Stimulated activated naive B cell treated with anti-CD40 and anti-IgM and Interleukin-4, amounts not matched to agents 10 μg/mL and 1 μg/mL and 100 μg/mL, for 72 hours (primary cell): ENCODE measurements around the gene KIF20B.
"Not testable (repeated sequence)": the region's sequence is repeated elsewhere in the genome, so short reads cannot be mapped to it uniquely, and the experiment has no call there.

Experiments
- ATAC-seq, 2 donors: fragments of 150-1000 bp; cut with Tn5 transposase; replicated peaks; 2 replicates each; pipeline ENCODE4 v1.10.0; 2021; ENCODE audit warnings: moderate library complexity in 1 of 2
- DNase-seq: peaks from one replicate; pipeline ENCODE4 v3.0.0; 2021
- H3K27ac Mint-ChIP-seq: one replicate; pipeline ENCODE4 v1.8.0; 2022; ENCODE audit warnings: mild to moderate bottlenecking, mixed read lengths
- H3K27me3 Mint-ChIP-seq, 2 donors: one replicate each; pipeline ENCODE4 v1.8.0; 2022; ENCODE audit warnings: mixed read lengths in 2 of 2
- H3K36me3 Mint-ChIP-seq, 2 donors: one replicate each; pipeline ENCODE4 v1.8.0; 2022; ENCODE audit warnings: mixed read lengths in 2 of 2, mild to moderate bottlenecking in 1 of 2
- H3K4me1 Mint-ChIP-seq, 2 donors: one replicate each; pipeline ENCODE4 v1.8.0; 2022; ENCODE audit warnings: mixed read lengths in 2 of 2, mild to moderate bottlenecking in 1 of 2
- H3K4me3 Mint-ChIP-seq, 2 donors: one replicate each; pipeline ENCODE4 v1.8.0; 2022; ENCODE audit warnings: mild to moderate bottlenecking in 2 of 2, mixed read lengths in 2 of 2, moderate library complexity in 1 of 2
- H3K9me3 Mint-ChIP-seq, 2 donors: one replicate each; pipeline ENCODE4 v1.8.0; 2022; ENCODE audit warnings: mixed read lengths in 2 of 2, mild to moderate bottlenecking in 1 of 2

Gene KIF20B

DNA sequence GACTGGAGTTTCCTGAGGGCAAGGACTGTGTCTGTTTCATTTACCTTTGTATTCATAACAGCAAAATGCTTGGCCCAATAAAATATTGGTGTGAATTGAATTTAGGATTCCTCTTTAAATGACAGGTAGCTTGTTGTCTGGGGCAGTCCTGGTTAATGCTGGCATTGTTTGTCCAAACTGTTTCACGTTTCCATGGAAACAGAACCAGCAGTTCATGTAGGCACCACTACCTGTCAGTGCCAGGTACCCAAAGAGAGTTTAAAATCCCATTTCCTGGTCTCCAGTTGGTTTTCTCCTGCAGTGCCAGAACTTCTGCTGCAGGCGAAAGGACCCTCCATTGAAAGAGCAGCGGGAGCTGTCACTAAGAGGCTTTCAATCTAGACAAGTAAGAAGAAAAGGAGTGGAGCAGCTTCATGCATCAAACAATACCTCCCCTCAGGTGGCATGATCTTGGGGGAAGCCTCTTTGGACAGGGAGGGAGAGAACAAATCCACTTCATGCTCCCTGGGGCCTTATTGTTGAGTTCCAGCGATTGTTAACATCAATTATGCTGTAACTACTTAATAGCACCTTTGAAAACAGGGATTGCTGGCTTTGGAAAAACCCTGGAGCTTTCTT is 109.6 kb downstream of the KIF20B start:
- H3K4me1 Mint-ChIP-seq, result peaks cover 4 to 7% of the 10 kb centered on the region in 2 donors
- ATAC-seq, result no peak
- no peak overlapping the region for H3K27ac Mint-ChIP-seq

DNA sequence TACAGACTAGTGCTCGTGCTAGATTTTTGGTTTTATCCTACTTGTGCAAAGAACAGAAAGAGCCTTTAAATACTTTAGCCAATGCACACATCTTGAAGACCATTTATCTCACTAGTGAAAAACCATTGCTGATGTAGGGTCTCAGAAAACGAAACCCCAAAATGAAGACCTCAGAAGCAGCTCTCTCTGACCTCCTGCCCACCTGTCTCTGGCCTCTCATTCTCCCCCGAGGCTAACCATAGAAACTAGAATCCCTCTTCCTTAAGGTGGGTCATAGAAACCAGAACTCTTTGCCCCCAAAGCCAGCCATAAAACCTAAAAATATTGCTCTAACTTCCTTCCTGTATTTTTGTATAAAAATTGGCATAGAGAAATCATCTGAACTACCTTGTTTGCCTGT is 112.2 kb downstream of the KIF20B start:
- DNase-seq (no peak), ATAC-seq (no peak)
- H3K4me3 Mint-ChIP-seq, result no peak overlapping the region
- H3K4me1 Mint-ChIP-seq, result peaks cover 4 to 7% of the 10 kb centered on the region in 2 donors
- peaks cover 0 to under 1% of the 10 kb centered on the region in 2 donors for H3K9me3 Mint-ChIP-seq
- no peak overlapping the region for H3K27ac Mint-ChIP-seq
- H3K27me3 Mint-ChIP-seq, result peaks cover 1 to 4% of the 10 kb centered on the region in 2 donors
- H3K36me3 Mint-ChIP-seq, result peaks cover under 1 to 1% of the 10 kb centered on the region in 2 donors

More for the DNA sequence above, 109.6 kb downstream of the KIF20B start:
- H3K9me3 Mint-ChIP-seq, result no peaks in the 10 kb centered on the region
- no peaks in the 10 kb centered on the region for H3K27me3 Mint-ChIP-seq
- H3K4me3 Mint-ChIP-seq, result no peak overlapping the region
- DNase-seq, result no peak
- no peaks in the 10 kb centered on the region for H3K36me3 Mint-ChIP-seq

DNA sequence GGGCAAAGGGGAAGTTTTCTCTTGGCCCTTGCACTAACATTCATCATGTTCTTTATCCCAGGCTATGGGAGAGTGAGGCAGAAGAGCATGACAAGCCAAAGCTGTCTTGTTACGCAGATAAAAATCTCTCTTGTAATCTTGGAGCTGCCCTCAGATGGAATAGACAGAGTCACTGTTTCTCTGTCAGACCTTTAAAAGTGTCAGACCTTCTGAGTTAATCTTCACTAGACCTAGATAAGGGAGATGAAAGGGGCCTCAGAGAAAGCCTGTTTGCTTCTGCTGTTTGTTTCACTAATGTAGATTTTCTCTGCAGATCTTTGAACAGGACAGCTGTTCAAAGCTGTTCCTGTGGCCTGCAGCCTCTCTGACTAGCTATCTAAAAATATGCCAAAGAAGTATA is 112.9 kb downstream of the KIF20B start:
- H3K27me3 Mint-ChIP-seq, result peaks cover 4 to 7% of the 10 kb centered on the region in 2 donors
- no peak for DNase-seq
- peaks cover 2 to 4% of the 10 kb centered on the region in 2 donors for H3K9me3 Mint-ChIP-seq
- no peak overlapping the region for H3K27ac Mint-ChIP-seq
- no peak overlapping the region for H3K4me3 Mint-ChIP-seq
- peaks cover 6% of the 10 kb centered on the region in 2 donors for H3K36me3 Mint-ChIP-seq
- H3K4me1 Mint-ChIP-seq, result peaks cover 0 to 7% of the 10 kb centered on the region in 2 donors
- no peak for ATAC-seq

DNA sequence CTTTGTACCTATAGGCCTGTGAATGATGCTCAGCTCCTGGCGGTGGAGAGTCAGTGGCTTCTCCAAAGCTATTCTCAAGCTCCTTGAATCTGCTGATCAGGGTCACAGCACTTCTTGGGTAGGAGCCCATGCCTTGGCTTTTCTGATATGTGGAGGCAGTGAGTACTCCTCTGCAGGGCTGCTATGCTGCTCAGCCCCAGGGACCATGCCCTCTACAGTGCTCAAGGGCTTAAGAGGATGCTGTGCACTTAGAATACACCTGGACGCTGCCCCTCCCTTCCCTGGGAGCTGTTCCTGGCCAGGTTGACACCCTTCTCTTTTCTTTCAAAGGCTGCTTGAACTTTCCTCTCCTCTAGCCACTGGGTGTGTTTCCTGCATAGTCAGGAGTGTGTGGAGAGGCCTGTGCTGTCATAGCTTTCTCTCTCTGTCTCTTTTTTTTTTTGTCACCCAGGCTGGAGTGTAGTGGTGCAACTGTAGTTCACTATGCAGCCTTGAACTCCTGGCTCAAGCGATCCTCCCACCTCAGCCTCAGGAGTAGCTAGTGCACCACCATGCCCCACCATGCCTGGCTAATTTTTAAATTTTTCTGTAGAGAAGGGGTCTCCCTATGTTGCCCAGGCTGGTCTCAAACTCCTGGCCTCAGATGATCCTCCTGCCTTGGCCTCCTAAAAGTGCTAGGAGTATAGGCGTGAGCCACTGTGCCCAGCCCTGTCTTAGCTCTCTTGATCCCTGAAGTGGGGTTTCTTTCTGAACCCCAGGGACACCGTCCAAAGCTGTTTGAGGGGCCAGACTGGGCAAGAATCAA is 113.9 kb downstream of the KIF20B start:
- Mint-ChIP-seq H3K36me3 (peaks cover 11% of the 10 kb centered on the region in 2 donors), H3K9me3 (peaks cover 7 to 9% of the 10 kb centered on the region in 2 donors), H3K27me3 (peaks cover 7 to 9% of the 10 kb centered on the region in 2 donors), H3K27ac (no peak overlapping the region), H3K4me3 (no peak overlapping the region), H3K4me1 (peaks cover 0 to 7% of the 10 kb centered on the region in 2 donors)
- DNase-seq, result no peak
- no peak for ATAC-seq

DNA sequence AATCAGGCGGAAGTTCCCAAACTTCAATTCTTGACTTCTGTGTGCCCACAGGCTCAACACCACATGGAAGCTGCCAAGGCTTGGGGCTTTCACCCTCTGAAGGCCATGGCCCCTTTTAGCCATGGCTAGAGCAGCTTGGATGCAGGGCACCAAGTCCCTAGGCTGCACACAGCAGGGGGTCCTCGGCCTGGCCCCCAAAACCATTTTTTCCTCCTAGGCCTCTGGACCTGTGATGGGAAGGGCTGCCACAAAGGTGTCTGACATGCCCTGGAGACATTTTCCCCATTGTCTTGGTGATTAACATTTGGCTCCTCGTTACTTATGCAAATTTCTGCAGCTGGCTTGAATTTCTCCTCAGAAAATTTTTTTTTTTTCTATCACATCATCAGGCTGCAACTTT is 117.6 kb downstream of the KIF20B start:
- not testable (repeated sequence) for H3K4me3 Mint-ChIP-seq, DNase-seq, H3K4me1 Mint-ChIP-seq, H3K27ac Mint-ChIP-seq, ATAC-seq, H3K9me3 Mint-ChIP-seq, H3K27me3 Mint-ChIP-seq
- H3K36me3 Mint-ChIP-seq, result peaks cover 11% of the 10 kb centered on the region in 2 donors
